Endothelial cell of umbilical vein (primary cell): ENCODE results near the gene KIF26B. TPM values are rescaled to one million over a fixed set of nuclear protein-coding genes. Genes with fewer than 3 reads are reported as not detected.

Experiments used
- BruUV-seq: library from RNA; stranded (reverse); fragments of 400-500 nt; replicated peaks from 2 replicates; lab custom pipeline; 2021; lab: Mats Ljungman, UMichigan
- CTCF ChIA-PET: fragments of 300-600, 350-600 bp; sonication (Branson Sonifier 250); formaldehyde crosslinking; loops from one replicate; lab custom pipeline; 2021; ENCODE audit warnings: antibody characterized with exemption, inconsistent platforms; lab: Charles Lee
- POLR2A ChIA-PET: fragments of 300-600, 350-600 bp; sonication (Branson Sonifier 250); formaldehyde crosslinking; loops from one replicate; lab custom pipeline; 2021; ENCODE audit warnings: antibody characterized with exemption, inconsistent platforms; lab: Charles Lee
- DNase-seq: peaks from one replicate; pipeline ENCODE4 v3.0.0-alpha.2; 2011; ENCODE audit warnings: low read depth, low spot score
- FAIRE-seq: peaks from 2 replicates; lab custom pipeline; 2011; peaks lifted over from hg19 to GRCh38; lab: Jason Lieb, UNC
- H2AFZ ChIP-seq: 2 replicates; pipeline ENCODE4 v1.6.0; 2012; ENCODE audit warnings: low read depth, low read length, control low read depth, inconsistent platforms
- H3K27ac ChIP-seq: 2 replicates; pipeline ENCODE4 v1.5.1; 2011; ENCODE audit warnings: low read depth, mild to moderate bottlenecking, control low read depth, low read length, moderate library complexity; ENCODE audit not compliant: insufficient read depth
- H3K27me3 ChIP-seq, 2 experiments: 2 replicates each; pipeline versions ENCODE4 v1.6.0 to v1.6.1; 2011; ENCODE audit warnings: low read length in 2 of 2, mixed read lengths in 1 of 2; ENCODE audit not compliant: control insufficient read depth in 2 of 2, insufficient read depth in 2 of 2
- H3K36me3 ChIP-seq, 2 experiments: 2 replicates in 1 of 2; 3 replicates in 1 of 2; pipeline ENCODE4 v1.5.1; 2011; ENCODE audit warnings: low read length in 2 of 2, mild to moderate bottlenecking in 1 of 2, moderate library complexity in 1 of 2; ENCODE audit not compliant: control insufficient read depth in 2 of 2, insufficient read depth in 2 of 2; ENCODE audit errors: extremely low read depth in 1 of 2
- H3K4me1 ChIP-seq: 3 replicates; pipeline ENCODE4 v1.5.1; 2011; ENCODE audit warnings: mild to moderate bottlenecking, low read length; ENCODE audit not compliant: control insufficient read depth, insufficient read depth; ENCODE audit errors: extremely low read depth
- H3K4me2 ChIP-seq: 2 replicates; pipeline ENCODE4 v1.6.1; 2011; ENCODE audit warnings: low read length, control low read depth, mixed read lengths; ENCODE audit not compliant: insufficient read depth
- H3K4me3 ChIP-seq, 3 experiments: fragments of 200-600 bp in 1 of 3; sonication (generic), shearing (Covaris generic) in 1 of 3; replicated peaks in 1 of 3; 2 replicates each; pipeline ENCODE4 v1.5.1; 2011 to 2016; ENCODE audit warnings: control low read depth in 3 of 3, low read length in 3 of 3, mild to moderate bottlenecking in 2 of 3, inconsistent platforms in 1 of 3, low read depth in 1 of 3, moderate library complexity in 1 of 3; ENCODE audit not compliant: insufficient read depth in 1 of 3
- H3K79me2 ChIP-seq: 2 replicates; pipeline ENCODE4 v1.6.0; 2012; ENCODE audit warnings: low read length, inconsistent platforms; ENCODE audit not compliant: control insufficient read depth, insufficient read depth
- H3K9ac ChIP-seq: replicated peaks from 2 replicates; pipeline ENCODE3; 2011; ENCODE audit warnings: low read length, control low read depth; ENCODE audit not compliant: insufficient read depth; ENCODE audit errors: extremely low read depth
- H3K9me1 ChIP-seq: replicated peaks from 3 replicates; pipeline ENCODE4 v1.6.0; 2011; ENCODE audit warnings: mild to moderate bottlenecking, low read length; ENCODE audit not compliant: control insufficient read depth, insufficient read depth; ENCODE audit errors: extremely low read depth
- H3K9me3 ChIP-seq: replicated peaks from 2 replicates; pipeline ENCODE4 v1.5.1; 2012; ENCODE audit warnings: low read length, inconsistent platforms; ENCODE audit not compliant: control insufficient read depth, insufficient read depth
- H4K20me1 ChIP-seq: replicated peaks from 2 replicates; pipeline ENCODE3; 2011; ENCODE audit warnings: mild to moderate bottlenecking, low read length; ENCODE audit not compliant: control insufficient read depth, insufficient read depth; ENCODE audit errors: extremely low read depth
- EZH2 ChIP-seq: IDR thresholded peaks from 2 replicates; pipeline ENCODE4 v1.6.1; 2012; ENCODE audit warnings: borderline replicate concordance, low read depth, mild to moderate bottlenecking, moderate library complexity, low read length, inconsistent platforms; ENCODE audit not compliant: severe bottlenecking
- FOS ChIP-seq: IDR thresholded peaks from 2 replicates; pipeline ENCODE4 v1.6.1; 2011; ENCODE audit warnings: mild to moderate bottlenecking, low read length, moderate library complexity, borderline replicate concordance; ENCODE audit not compliant: insufficient read depth
- GATA2 ChIP-seq: IDR thresholded peaks from 2 replicates; pipeline ENCODE4 v1.7.0; 2011; ENCODE audit warnings: low read depth, mild to moderate bottlenecking, moderate library complexity, mixed read lengths, low read length; ENCODE audit not compliant: insufficient read length, insufficient read depth
- JUN ChIP-seq: IDR thresholded peaks from 2 replicates; pipeline ENCODE4 v1.6.1; 2011; ENCODE audit warnings: borderline replicate concordance, low read depth; ENCODE audit not compliant: insufficient read length, insufficient read depth
- MYC ChIP-seq: IDR thresholded peaks from one replicate; pipeline ENCODE4 v1.6.1; 2011; ENCODE audit warnings: mild to moderate bottlenecking, low read depth, low read length
- POLR2A ChIP-seq: IDR thresholded peaks from 2 replicates; pipeline ENCODE4 v1.6.1; 2012; ENCODE audit warnings: low read depth, mild to moderate bottlenecking, control low read depth, low read length
- POLR2AphosphoS5 ChIP-seq: IDR thresholded peaks from 2 replicates; pipeline ENCODE4 v1.6.1; 2012; ENCODE audit warnings: low read depth, mild to moderate bottlenecking, control low read depth, low read length, moderate library complexity; ENCODE audit not compliant: insufficient read depth
- dilution Hi-C: fragments of 300-500 bp; cut with MboI; formaldehyde crosslinking; loops from one replicate; pipeline ENCODE4 v1.15.0; 2019; ENCODE audit warnings: low sequenced_read_pairs; ENCODE audit not compliant: extremely low pct_ligation_motif_present
- intact Hi-C: fragments of 100-400 bp; cut with micrococcal nuclease; formaldehyde crosslinking; loops from one replicate; pipeline ENCODE4 v1.10.0; 2022
- polyA plus RNA-seq, 4 experiments: library from polyadenylated mRNA; depleted of rRNA in 3 of 4; stranded (reverse) in 3 of 4; unstranded in 1 of 4; fragments of >200 nt; gene quantifications; 2 replicates each; pipeline versions ENCODE4 v1.2.1 to v1.2.3, GENCODE V29; 2011 to 2012; ENCODE audit warnings: missing spikeins in 1 of 4
- total RNA-seq: library from RNA; stranded (reverse); gene quantifications from 2 replicates; pipeline ENCODE4 v1.2.3, GENCODE V29; 2021
- TF ChIP-seq, protein P1 (sequence below): IDR thresholded peaks from 2 replicates; pipeline ENCODE4 v1.6.1; 2011; ENCODE audit not compliant: insufficient read depth, insufficient read length
- TF ChIP-seq, protein P2 (sequence below), 2 donors: IDR thresholded peaks; 1 replicate in 1 of 2; 2 replicates in 1 of 2; pipeline ENCODE4 v1.5.1; 2011; ENCODE audit warnings: low read length in 2 of 2, mild to moderate bottlenecking in 2 of 2, moderate library complexity in 2 of 2, control low read depth in 1 of 2, inconsistent platforms in 1 of 2, low read depth in 1 of 2; ENCODE audit not compliant: insufficient read depth in 1 of 2; ENCODE audit errors: extremely low read depth in 1 of 2

The KIF26B gene
- total and polyA plus RNA-seq, 2 donors (not counting 3 experiments of a cell fraction or from before 2014, with no cell fraction given) = 0.04 to 0.49 TPM

DNA sequence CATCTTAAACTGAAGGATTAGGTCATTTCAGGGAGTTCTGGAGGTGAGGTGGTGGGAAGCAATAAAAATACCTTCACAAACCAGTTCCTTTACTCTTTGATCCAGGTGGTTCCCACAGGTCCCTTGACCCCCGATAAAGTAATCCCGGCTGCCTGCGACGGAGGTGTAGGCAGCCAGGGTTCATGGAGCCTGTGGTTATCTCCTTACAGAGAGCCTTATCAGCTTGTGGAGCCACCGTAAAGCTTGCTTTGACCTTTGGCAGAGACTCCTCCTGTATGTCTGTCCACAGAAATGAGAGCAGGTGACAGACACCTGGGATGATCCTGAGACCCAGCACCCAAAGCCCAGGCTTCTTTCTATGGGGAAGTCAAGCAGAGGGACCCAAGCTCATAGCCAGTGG is 243.4 kb downstream of the KIF26B start:
- H3K27me3 ChIP-seq = no peaks in the 10 kb centered on the region
- no peak overlapping the region for H3K9ac ChIP-seq
- ChIA-PET CTCF (no interaction called here), POLR2A (no interaction called here)
- H3K27ac ChIP-seq = no peak overlapping the region
- intact Hi-C loops (no loop called here), dilution Hi-C loops (no loop called here)
- TF ChIP-seq POLR2A (no peak), MYC (no peak), JUN (no peak), FOS (no peak), EZH2 (no peak), GATA2 (no peak), POLR2AphosphoS5 (no peak)
- TF ChIP-seq, protein P1, sequence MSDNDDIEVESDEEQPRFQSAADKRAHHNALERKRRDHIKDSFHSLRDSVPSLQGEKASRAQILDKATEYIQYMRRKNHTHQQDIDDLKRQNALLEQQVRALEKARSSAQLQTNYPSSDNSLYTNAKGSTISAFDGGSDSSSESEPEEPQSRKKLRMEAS = no peak
- TF ChIP-seq, protein P2, sequence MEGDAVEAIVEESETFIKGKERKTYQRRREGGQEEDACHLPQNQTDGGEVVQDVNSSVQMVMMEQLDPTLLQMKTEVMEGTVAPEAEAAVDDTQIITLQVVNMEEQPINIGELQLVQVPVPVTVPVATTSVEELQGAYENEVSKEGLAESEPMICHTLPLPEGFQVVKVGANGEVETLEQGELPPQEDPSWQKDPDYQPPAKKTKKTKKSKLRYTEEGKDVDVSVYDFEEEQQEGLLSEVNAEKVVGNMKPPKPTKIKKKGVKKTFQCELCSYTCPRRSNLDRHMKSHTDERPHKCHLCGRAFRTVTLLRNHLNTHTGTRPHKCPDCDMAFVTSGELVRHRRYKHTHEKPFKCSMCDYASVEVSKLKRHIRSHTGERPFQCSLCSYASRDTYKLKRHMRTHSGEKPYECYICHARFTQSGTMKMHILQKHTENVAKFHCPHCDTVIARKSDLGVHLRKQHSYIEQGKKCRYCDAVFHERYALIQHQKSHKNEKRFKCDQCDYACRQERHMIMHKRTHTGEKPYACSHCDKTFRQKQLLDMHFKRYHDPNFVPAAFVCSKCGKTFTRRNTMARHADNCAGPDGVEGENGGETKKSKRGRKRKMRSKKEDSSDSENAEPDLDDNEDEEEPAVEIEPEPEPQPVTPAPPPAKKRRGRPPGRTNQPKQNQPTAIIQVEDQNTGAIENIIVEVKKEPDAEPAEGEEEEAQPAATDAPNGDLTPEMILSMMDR (IDR thresholded peaks at IDR 0.05; ENCODE audit: extremely low read depth in 1 of 2, insufficient read depth in 1 of 2, low read depth in 1 of 2, low read length in 2 of 2) = no peak
- no peaks in the 10 kb centered on the region for H3K9me3 ChIP-seq
- H3K4me2 ChIP-seq = no peak overlapping the region
- H3K4me3 ChIP-seq = no peak overlapping the region
- no TSS peak for BruUV-seq
- no peak for DNase-seq
- H3K79me2 ChIP-seq = no peaks in the 10 kb centered on the region
- no peaks in the 10 kb centered on the region for H3K9me1 ChIP-seq
- no peaks in the 10 kb centered on the region for H4K20me1 ChIP-seq
- no peaks in the 10 kb centered on the region for H3K36me3 ChIP-seq
- H3K4me1 ChIP-seq = no peaks in the 10 kb centered on the region
- H2AFZ ChIP-seq = no peak overlapping the region
- FAIRE-seq = no peak
